Putamen (tissue), 1 donor: Measurements from ENCODE around the gene TRRAP.

ENCODE experiments used
- DNase-seq: peaks from one replicate; pipeline ENCODE4 v3.0.0-alpha.2; 2016; ENCODE audit warnings: low spot score

The TRRAP gene

DNA sequence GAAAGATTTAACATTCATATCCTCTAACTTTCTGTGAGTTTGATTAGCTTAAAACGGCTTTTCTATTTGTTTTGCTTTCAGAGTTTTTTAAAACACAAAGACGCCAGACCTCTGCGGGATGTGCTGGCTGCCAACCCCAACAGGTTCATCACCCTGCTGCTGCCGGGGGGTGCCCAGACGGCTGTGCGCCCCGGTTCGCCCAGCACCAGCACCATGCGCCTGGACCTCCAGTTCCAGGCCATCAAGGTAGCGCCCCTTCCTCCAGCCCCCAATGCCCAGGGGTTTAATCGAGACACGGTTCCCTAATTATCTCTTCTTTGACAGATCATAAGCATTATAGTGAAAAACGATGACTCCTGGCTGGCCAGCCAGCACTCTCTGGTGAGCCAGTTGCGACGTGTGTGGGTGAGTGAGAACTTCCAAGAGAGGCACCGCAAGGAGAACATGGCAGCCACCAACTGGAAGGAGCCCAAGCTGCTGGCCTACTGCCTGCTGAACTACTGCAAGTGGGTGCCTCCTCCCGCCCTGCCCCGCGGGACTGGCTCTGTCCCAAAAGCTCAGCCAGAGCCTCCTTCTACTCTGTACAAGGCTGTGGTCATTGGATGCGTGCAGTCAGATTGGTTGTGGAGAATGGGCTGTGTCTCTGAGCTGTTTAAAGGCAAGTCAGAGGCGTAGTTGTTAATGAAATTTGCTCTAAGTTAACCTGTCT lies 71.2 kb downstream of the TRRAP start:
- DNase-seq: peak; percentile 42

DNA sequence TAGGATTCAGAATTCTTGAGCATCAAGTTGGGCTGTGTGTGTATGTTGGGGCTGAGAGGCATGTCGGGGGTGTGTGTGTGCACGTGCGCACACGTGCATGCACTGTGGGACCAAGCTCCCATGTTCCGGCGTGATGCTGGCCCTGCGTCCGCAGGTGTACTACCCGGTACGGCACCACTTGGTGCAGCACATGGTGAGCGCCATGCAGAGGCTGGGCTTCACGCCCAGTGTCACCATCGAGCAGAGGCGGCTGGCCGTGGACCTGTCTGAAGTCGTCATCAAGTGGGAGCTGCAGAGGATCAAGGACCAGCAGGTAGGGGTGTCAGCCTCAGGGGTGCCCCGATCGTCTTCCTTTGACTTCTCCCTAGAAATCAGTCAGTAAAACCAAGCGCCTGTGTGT lies 77.7 kb downstream of the TRRAP start:
- DNase-seq: no peak

DNA sequence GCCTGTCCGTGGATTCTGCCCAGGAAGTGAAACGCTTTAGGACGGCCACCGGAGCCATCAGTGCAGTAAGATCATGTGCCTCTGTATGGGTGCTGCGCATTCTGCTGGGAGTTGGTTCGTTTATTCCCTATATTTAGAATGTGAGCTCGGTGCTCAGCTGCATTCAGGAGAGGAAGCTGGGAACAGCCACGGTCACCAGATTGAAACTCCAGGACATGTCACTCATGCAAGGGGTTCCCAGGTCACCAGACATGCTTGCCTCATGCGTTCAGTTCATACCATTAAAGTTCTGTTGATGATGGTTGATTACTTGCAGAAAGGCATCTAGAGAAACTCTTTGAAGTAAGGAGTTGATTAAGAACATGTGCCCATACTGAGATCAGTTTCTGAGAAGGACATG lies 78.1 kb downstream of the TRRAP start:
- DNase-seq: no peak

DNA sequence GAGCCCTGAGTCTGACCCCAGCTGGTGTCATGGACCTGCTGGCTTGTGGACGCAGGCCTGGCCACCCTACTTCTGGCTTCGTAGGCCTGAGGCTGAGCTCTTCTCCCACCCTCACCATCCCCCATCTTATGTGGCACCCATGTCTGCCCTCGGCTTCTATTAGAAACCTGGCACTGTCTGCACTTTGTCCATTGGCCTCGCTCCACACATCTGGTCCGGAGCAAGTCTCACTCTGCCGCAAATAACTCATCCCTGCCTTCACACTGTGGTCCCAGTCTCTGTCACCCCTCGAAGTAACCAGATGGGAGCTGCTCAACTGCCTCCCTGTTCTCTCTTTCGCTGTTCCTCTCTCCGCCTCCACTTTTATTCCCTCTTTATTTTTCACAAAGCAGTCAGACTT lies 78.6 kb downstream of the TRRAP start:
- DNase-seq: no peak

DNA sequence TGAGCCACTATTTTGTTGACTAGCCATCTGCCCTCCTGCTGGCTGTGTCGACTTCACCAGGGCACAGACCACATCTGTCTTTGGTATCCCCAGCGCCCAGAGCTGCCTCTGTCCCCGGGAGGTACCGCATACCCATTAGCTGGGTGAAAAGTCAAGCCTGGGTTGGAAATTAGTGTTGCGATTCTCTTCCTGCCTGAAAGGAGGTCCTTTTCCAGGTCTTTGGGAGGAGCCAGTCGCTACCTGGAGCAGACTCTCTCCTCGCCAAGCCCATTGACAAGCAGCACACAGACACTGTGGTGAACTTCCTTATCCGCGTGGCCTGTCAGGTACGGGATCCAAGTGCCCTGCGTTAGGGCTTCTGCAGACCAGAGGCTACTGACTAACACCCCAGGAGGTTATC lies 79.4 kb downstream of the TRRAP start:
- DNase-seq: no peak

DNA sequence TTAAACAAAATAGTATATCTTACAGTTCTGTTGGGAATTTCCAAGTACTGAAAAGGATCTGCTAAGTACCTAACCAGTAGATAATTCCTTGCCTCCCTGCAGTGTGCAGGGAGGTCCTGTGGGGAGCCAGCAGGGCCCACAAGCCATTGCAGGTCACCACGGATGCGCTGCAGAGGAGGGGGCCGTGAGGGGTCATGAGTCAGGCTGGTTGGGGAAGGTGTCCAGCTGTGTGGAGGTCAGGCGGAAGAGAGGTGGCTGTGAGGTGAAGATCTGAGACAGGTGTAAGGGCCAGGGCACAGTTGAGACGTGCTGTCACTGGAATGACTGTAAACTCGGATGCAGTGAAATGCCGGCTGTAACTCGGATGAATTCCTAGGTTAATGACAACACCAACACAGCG lies 80.6 kb downstream of the TRRAP start:
- DNase-seq: no peak

DNA sequence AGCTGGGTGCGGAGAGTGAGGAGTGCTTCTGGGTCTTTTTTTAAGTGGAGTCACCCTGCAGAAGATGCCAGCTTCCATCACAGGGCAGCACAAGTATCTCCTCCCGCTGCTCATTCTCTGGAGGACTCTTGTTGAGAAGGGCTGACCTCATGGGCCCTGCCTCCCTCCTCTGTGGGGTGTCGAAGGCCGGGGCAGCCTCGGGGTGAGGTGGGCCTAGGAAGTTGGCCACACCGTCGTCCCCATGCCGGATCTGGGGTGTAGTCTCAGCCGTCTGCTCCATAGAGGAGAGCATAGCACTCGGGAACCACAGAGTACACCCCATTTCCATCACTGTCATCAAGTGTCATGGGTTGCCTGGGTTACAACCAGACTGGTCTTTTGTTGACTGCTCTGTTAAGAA lies 85.0 kb downstream of the TRRAP start:
- DNase-seq: no peak

DNA sequence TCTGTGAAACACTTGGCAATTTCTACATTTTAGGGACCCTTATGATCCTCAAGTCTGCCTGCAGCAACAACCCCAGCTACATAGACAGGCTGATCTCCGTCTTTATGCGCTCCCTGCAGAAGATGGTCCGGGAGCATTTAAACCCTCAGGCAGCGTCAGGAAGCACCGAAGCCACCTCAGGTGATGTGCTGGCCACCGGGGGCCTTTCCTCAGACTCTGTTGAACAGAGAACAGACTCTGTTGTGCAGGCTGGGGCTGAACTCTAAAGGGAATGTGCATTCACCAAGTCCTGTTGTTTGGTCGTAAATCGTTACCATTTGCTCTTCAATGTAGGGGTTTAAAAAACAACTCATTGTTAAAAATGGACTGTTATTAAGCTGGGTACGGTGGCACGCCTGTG lies 86.3 kb downstream of the TRRAP start:
- DNase-seq: no peak

DNA sequence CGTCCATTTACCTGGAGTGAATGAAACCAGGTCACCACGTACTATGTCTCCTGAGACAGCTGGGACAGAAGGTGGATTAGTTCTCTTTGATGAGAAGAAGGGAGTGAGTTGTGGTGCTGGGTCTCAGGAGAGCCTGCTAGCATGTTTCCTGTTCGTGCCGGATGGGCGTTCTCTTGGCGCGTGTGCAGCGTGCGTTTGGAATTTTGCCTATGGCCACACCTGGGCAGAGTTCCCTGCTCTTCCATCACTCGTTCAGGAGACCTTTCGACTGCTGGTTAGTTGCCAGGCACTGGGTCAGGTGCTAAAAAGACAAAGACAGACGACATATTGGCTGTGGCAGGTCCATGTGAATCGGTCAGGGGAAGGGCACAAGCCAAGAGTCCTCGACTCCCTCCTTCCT lies 90.3 kb downstream of the TRRAP start:
- DNase-seq: no peak

DNA sequence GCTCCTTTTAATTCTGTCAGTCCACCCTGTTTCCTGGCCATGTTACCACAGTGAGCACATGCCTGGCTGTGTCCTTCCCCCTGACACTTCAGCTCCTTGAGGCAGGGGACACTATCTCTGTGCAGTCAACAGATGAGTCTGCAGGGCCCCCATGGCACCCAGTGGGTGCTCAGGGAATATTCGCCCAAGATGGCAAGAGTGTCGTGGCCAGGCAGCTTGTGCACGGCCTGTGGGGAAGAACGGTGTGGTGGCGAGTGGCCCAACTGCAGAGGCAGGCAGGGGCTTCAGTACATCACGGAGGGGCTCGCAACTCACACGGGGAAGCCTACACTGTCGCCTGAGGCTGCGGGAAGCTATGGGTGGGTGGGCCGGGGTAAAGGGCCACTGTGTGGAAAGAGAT lies 91.1 kb downstream of the TRRAP start:
- DNase-seq: no peak

DNA sequence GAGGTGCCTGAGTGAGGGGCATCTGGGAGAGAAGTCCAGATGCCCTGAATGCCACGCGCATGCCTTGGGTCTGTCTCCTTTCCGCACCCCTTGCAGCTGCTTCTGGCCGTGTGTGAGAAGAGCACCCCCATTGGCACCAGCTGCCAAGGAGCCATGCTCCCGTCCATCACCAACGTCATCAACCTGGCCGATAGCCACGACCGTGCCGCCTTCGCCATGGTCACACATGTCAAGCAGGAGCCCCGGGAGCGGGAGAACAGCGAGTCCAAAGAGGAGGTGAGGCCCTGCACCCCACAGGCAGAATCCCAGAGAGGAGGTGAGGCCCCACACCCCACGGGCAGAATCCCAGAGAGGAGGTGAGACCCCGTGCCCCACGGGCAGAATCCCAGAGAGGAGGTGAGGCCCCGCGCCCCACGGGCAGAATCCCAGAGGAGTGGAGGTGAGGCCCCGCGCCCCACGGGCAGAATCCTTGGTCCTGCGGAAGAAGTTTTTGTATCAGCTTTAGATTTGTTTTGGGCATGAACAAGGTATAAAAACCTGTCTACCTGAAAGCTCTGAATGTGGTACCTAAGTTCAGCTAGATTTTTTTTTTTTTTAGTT lies 91.8 kb downstream of the TRRAP start:
- no peak for DNase-seq

DNA sequence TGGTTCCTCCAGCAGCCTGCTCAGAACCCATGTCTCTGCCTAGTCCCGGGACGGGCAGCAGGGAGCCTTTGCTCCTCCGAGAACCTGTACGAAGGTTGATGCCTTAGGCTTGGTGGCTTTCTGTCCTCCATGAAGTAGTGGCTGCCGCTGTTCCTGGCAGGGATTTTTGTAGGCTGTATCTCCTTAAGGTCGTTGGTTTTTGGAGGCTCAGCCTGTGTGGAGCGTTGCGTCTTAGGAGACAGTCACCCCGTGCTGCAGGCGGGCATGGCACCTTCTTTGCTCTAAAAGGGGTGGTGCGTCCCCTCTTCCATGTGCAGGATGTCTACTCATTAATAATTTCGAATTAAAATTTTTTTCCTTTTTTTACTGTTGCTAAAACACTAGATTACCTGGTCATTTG lies 92.5 kb downstream of the TRRAP start:
- no peak for DNase-seq

DNA sequence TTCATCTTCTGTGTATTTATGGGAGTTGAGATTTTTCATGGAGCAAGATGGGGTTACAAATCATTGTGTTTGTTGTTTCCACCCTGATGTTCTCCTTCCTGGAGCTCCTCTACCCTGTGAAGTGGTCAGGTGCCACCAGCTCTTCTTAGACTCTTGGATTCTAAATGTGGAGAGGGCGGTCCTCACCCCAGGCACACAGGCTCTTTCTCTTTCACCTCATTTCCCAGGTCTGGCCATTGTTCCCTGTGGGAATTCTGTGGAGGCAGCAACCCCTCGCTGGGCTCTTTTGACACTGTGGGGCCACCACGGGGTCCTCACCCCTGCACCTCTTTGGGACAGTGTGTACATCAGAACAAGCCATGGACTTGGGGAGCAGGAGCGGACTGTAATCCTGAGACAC lies 95.9 kb downstream of the TRRAP start:
- no peak for DNase-seq

DNA sequence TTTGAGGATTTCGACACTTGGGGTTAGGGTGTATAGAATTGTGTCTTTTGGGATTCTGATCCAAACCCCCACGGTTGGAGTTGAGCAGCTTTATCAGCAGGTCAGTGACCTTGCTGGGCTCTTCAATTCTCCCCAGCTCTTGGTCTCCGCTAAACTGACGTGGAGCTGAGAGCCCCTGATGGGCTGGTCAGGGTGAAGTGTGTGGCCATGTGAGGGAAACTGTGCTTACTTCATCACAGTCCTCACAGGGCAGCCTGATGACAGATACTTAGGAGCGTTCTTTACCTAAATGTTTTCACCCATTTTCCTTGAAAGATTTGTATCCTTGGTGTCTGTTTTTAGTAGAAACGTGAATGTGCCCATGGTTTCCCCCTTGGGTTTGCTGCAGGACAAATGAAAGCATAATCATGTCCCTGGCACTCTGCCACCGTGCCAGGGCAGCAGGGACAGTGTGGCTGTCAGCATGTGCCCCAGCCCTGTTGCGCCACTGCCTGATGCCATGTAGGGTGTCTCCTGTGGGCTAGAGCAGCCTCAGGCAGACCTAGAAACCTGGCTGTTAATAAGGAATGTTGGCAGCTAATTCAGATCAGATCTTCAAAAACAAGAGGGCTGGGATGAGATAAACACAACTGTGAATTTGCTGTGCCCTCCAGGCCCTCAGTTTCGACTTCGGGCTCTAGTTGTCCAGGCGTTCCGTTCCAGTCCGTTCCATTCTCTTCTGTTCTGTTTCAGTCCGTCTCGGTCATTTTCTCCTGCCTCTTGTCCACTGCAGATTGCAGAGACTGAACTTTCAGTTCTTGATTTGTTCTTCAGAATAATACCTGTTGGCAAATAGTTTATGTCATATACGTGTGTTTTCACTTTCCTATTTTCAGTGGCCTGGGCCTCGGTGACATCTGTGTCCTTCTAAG lies 96.8 kb downstream of the TRRAP start:
- DNase-seq: no peak

DNA sequence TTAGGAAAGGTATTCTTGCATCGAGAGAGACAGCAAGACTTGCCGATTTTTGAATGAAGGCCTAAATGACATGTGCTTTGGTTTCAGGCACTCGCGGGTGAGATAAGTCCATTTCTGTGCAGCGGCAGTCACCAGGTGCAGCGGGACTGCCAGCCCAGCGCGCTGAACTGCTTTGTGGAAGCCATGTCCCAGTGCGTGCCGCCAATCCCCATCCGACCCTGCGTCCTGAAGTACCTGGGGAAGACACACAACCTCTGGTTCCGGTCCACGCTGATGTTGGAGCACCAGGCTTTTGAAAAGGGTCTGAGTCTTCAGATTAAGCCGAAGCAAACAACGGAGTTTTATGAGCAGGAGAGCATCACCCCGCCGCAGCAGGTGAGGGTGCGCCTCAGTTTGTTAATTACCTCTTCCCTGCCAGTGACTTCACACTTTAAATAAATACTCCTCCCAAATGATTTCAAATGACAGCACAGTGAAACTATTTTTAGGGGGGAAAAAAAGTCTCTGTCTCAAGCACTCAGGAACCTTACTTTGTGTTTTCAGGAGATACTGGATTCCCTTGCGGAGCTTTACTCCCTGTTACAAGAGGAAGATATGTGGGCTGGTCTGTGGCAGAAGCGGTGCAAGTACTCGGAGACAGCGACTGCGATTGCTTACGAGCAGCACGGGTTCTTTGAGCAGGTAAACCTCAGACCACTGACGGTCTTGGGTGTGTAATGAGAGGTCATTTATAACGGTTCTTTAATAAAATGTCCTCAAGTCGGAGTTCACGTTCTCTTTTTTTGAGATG lies 98.3 kb downstream of the TRRAP start:
- DNase-seq: peak; percentile 52

DNA sequence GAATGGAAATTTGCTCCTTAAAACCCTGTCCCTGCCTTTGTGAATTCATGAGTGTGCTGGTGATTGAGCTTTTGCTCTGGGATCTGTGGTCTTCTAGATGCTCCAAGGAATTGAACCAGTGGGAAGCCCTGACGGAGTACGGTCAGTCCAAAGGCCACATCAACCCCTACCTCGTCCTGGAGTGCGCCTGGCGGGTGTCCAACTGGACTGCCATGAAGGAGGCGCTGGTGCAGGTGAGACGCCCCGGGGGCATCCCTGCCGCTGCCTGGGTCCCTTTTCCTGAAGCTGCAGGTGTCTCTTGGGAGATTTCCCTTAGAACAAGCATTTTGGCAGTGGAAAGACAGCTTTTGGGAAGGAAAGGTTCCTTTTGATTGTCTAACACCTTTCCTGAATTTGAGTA lies 100.3 kb downstream of the TRRAP start:
- no peak for DNase-seq

DNA sequence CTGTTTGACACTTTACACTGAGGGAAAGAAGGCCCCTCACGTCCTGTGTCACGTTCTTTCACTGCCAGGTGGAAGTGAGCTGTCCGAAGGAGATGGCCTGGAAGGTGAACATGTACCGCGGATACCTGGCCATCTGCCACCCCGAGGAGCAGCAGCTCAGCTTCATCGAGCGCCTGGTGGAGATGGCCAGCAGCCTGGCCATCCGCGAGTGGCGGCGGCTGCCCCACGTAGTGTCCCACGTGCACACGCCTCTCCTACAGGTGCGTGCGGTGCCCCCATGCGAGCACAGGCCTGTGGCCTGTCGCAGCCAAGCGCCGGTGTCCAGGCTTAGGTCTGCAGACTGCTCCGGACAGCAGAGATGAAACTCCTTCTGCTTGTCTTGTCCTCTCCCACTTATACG lies 103.4 kb downstream of the TRRAP start:
- DNase-seq: no peak

DNA sequence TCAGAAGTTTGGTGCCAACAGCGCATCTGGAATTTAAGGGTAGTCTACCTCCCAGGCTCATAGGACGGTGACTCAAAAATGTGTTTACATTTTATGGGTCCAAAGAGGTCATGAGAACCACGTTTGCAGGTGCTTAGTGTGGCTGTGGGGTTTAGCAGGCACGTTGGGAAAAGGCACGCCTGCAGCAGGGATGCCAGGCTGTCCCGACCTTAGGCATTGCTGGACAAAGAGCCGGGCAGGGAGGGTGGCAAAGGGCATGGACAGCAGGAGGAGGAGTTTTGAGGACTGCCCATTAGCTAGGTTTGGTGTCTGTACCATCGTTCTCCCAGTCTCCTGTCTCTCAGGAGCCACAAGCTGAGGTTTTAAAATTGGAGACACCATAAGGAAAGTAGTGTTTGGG lies 104.4 kb downstream of the TRRAP start:
- DNase-seq: no peak

DNA sequence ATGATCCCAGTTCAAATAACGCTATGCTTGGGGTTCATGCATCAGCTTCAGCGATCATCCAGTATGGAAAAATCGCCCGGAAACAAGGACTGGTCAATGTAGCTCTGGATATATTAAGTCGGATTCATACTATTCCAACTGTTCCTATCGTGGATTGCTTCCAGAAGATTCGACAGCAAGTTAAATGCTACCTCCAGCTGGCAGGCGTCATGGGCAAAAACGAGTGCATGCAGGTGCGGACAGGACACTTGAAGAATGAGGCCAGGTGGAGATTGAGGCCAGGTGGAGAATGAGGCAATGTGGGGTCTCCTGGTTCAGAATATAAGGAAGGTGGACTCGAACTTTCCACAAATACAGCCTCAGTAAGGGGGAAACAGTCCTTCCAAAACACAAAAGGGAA lies 105.8 kb downstream of the TRRAP start:
- no peak for DNase-seq

DNA sequence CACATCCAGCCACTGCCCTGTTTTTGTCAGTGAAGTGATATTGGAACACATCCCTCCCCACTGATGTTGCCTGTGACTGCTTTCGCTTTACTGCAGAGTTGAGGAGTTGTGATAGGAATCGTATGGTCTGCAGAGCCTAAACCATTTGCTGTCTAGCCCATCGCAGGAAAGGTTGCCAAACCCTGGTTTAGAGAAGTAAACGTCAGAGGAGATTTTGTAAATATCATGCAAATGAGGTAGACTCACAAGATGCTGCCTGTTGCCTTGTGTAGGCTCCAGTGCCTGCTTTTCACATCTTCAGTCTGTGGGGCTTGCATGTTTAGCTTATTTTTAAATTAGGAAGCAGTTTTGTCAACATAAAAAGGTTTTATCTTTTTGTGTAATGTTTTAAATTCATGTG lies 107.1 kb downstream of the TRRAP start:
- DNase-seq: no peak

DNA sequence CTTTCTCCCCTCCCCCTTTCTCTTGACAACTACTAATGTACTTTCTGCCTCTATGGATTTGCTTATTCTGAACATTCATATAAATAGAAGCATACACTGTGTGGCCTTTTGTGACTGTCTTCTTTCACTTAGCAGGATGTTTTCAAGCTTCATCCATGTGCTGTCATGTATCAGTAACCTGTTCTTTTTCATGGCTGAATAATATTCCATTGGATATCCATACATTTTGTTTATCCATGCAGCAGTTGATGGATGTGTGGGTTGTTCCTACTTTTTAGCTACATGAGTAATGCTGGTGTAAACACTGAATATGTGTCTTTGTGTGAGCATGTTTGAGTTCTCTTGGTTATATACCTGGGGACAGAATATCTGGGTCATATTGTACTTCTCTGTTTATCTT lies 107.6 kb downstream of the TRRAP start:
- DNase-seq: no peak

DNA sequence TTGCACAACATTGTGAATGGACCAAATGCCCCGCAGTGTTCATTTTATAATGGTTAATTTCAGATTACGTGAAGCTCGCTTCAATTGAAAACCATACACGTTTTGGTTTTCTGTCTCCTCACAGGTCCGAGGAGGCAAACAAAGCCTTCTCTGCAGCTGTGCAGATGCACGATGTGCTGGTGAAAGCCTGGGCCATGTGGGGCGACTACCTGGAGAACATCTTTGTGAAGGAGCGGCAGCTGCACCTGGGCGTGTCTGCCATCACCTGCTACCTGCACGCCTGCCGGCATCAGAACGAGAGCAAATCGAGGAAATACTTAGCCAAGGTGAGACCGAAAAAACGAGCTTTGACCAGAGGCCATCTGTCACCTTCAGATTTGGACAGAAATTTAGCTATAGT lies 110.3 kb downstream of the TRRAP start:
- DNase-seq: no peak
